Osteoblast (primary cell): ENCODE data around the gene ADORA1. TPM values are rescaled to one million over a fixed set of nuclear protein-coding genes. Genes with fewer than 3 reads are reported as not detected.

Source experiments
- DNase-seq: peaks from one replicate; pipeline ENCODE4 v3.0.0; 2011; ENCODE audit warnings: low spot score, mixed read lengths; ENCODE audit not compliant: insufficient read length; ENCODE audit errors: missing footprints
- H2AFZ ChIP-seq: 2 replicates; pipeline ENCODE4 v1.6.0; 2011; ENCODE audit warnings: mild to moderate bottlenecking, low read length
- H3K27ac ChIP-seq: 2 replicates; pipeline ENCODE4 v1.5.1; 2011; ENCODE audit warnings: mild to moderate bottlenecking, low read depth, low read length, moderate library complexity
- H3K27me3 ChIP-seq: 2 replicates; pipeline ENCODE4 v1.6.0; 2012; ENCODE audit warnings: mild to moderate bottlenecking, control low read depth, inconsistent platforms, low read length, moderate library complexity; ENCODE audit not compliant: insufficient read depth
- H3K36me3 ChIP-seq: 2 replicates; pipeline ENCODE4 v1.5.1; 2011; ENCODE audit warnings: mild to moderate bottlenecking, low read length, control low read depth, moderate library complexity; ENCODE audit not compliant: insufficient read depth
- H3K4me1 ChIP-seq: 2 replicates; pipeline ENCODE4 v1.5.1; 2011; ENCODE audit warnings: mild to moderate bottlenecking, low read length, control low read depth, moderate library complexity; ENCODE audit not compliant: insufficient read depth
- H3K4me2 ChIP-seq: 2 replicates; pipeline ENCODE4 v1.6.0; 2011; ENCODE audit warnings: mild to moderate bottlenecking, low read length; ENCODE audit not compliant: insufficient read depth
- H3K4me3 ChIP-seq: fragments of 200-600 bp; sonication (generic); 3 replicates; pipeline ENCODE4 v1.5.1; 2012; ENCODE audit warnings: mild to moderate bottlenecking, low read length, inconsistent platforms; ENCODE audit not compliant: insufficient read depth
- H3K79me2 ChIP-seq: 2 replicates; pipeline ENCODE4 v1.6.0; 2012; ENCODE audit warnings: mild to moderate bottlenecking, low read length, control low read depth, inconsistent platforms; ENCODE audit not compliant: insufficient read depth
- H3K9me3 ChIP-seq: 2 replicates; pipeline ENCODE4 v1.5.1; 2011; ENCODE audit warnings: low read depth, low read length, control low read depth
- H4K20me1 ChIP-seq: 2 replicates; pipeline ENCODE4 v1.6.0; 2012; ENCODE audit warnings: mild to moderate bottlenecking, low read length, control low read depth; ENCODE audit not compliant: insufficient read depth
- CTCF ChIP-seq: IDR thresholded peaks from 2 replicates; pipeline ENCODE4 v1.5.1; 2011; ENCODE audit warnings: mild to moderate bottlenecking, low read depth, low read length, moderate library complexity; ENCODE audit errors: extremely low read depth
- total RNA-seq: library from RNA; depleted of rRNA; stranded (reverse); fragments of >200 nt; gene quantifications from 2 replicates; pipeline ENCODE4 v1.2.3, GENCODE V29; 2012

The ADORA1 gene
- total RNA-seq, 1 donor, result 4.0 TPM

GRCh38 chr1:203202431-203203245 is 75.1 kb downstream of the ADORA1 start:
- Histone ChIP-seq H4K20me1 (no peaks in the 10 kb centered on the region), H3K36me3 (no peaks in the 10 kb centered on the region), H2AFZ (peak overlapping the region; percentile 74), H3K4me3 (no peak overlapping the region), H3K27ac (peak overlapping the region; percentile 19), H3K4me1 (peaks cover 54% of the 10 kb centered on the region), H3K79me2 (no peaks in the 10 kb centered on the region), H3K4me2 (peak overlapping the region; percentile 23), H3K27me3 (no peaks in the 10 kb centered on the region), H3K9me3 (no peaks in the 10 kb centered on the region)
- TF ChIP-seq CTCF, result no peak
- peak; percentile 84 for DNase-seq

DNA sequence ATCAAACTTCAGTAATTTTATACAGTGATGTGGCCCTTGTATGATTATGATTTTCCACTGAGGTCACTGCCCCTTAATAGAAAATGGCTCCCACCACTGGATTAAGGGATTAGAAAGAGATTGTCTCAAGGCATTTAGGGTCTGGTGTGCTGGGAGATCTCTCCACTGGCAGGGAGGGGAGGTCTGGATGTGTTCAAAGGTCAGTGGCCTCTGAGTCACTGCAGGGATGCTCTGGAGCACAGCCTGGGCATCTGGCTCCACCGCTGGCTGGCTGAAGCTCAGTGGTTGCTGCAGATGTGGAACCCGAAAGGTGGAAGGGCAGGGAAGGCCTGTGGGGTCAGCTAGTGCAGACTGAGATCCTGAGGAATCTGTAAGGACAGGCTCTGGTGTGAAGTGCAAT is 77.2 kb downstream of the ADORA1 start:
- Histone ChIP-seq H4K20me1 (no peaks in the 10 kb centered on the region), H3K4me2 (no peak overlapping the region), H3K4me1 (peaks cover 33% of the 10 kb centered on the region), H2AFZ (no peak overlapping the region), H3K4me3 (no peak overlapping the region), H3K79me2 (no peaks in the 10 kb centered on the region), H3K36me3 (no peaks in the 10 kb centered on the region), H3K9me3 (no peaks in the 10 kb centered on the region), H3K27me3 (no peaks in the 10 kb centered on the region), H3K27ac (no peak overlapping the region)
- DNase-seq, result no peak
- TF ChIP-seq CTCF, result no peak

DNA sequence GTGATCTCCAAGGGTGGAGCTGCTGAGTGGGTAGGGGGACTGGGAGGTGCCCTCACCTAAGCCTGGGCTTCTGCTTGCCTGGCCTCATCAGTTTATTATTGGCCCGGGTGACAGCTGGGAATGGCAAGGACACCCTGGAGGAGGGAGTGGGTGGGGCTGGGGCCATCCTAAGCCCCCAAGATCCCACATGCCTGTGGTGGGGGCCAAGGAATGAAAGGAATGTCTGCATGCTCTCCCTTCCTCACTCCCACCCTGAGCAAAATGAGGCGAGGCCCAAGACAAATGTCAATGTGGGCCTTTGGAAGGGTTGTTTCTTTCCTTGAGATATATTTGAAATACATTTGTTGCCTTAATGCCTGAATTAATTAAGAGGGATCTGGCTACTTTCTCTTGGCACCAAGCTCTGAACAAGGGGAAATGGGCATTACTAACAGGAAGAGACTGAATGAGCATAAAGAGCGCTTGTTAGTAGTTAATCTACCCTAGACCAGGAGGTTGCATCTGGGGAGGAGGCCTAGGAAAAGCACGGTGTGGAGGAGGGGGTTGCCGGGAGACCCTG is 78.7 kb downstream of the ADORA1 start:
- Histone ChIP-seq H4K20me1 (no peaks in the 10 kb centered on the region), H2AFZ (no peak overlapping the region), H3K79me2 (no peaks in the 10 kb centered on the region), H3K27me3 (no peaks in the 10 kb centered on the region), H3K4me1 (peaks cover 19% of the 10 kb centered on the region), H3K27ac (no peak overlapping the region), H3K36me3 (no peaks in the 10 kb centered on the region), H3K4me2 (no peak overlapping the region), H3K4me3 (no peak overlapping the region), H3K9me3 (no peaks in the 10 kb centered on the region)
- no peak for TF ChIP-seq CTCF
- no peak for DNase-seq

GRCh38 chr1:203207751-203208150 is 80.2 kb downstream of the ADORA1 start:
- H3K9me3 ChIP-seq, result no peaks in the 10 kb centered on the region
- H3K79me2 ChIP-seq, result no peaks in the 10 kb centered on the region
- H3K4me2 ChIP-seq, result no peak overlapping the region
- no peaks in the 10 kb centered on the region for H3K27me3 ChIP-seq
- no peak overlapping the region for H3K27ac ChIP-seq
- H4K20me1 ChIP-seq, result no peaks in the 10 kb centered on the region
- no peak overlapping the region for H2AFZ ChIP-seq
- H3K4me1 ChIP-seq, result peaks cover 6% of the 10 kb centered on the region
- H3K4me3 ChIP-seq, result no peak overlapping the region
- TF ChIP-seq CTCF, result no peak
- H3K36me3 ChIP-seq, result no peaks in the 10 kb centered on the region
- DNase-seq, result no peak
